Neural progenitor cell (in vitro differentiated cells): ENCODE results near the gene PARVG.

Experiments
- EZH2 ChIP-seq: fragments of 200-600 bp; sonication (generic); IDR thresholded peaks from 2 replicates; pipeline ENCODE4 v1.6.1; 2017; ENCODE audit warnings: antibody characterized with exemption, mild to moderate bottlenecking, moderate library complexity
- EZH2phosphoT487 ChIP-seq: fragments of 200-600 bp; sonication (generic); IDR thresholded peaks from 2 replicates; pipeline ENCODE4 v1.6.1; 2017; ENCODE audit warnings: antibody characterized with exemption
- TF ChIP-seq, protein P1 (sequence below): fragments of 200-600 bp; sonication (generic); IDR thresholded peaks from 2 replicates; pipeline ENCODE4 v1.5.1; 2017; ENCODE audit warnings: antibody characterized with exemption, mild to moderate bottlenecking

DNA sequence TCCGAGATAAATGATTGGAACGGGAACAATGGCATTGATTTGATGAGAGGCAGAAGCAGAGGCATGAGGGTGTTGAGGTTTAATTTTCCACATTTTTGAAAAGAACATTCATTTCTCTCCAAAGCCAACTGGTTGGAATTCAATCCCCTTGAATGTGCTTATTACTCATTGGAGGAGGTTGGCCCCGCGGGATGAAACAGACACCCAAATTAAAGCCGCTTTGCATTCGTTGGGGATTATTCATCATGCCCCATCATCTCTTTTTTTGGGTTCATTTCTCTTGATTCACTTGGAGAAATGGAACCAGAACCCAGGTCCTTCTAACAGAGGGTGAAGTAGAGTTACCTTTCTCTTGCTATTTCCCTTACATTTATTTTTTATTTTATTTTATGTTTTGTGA is 47.6 kb upstream of the PARVG start:
- TF ChIP-seq, protein P1, sequence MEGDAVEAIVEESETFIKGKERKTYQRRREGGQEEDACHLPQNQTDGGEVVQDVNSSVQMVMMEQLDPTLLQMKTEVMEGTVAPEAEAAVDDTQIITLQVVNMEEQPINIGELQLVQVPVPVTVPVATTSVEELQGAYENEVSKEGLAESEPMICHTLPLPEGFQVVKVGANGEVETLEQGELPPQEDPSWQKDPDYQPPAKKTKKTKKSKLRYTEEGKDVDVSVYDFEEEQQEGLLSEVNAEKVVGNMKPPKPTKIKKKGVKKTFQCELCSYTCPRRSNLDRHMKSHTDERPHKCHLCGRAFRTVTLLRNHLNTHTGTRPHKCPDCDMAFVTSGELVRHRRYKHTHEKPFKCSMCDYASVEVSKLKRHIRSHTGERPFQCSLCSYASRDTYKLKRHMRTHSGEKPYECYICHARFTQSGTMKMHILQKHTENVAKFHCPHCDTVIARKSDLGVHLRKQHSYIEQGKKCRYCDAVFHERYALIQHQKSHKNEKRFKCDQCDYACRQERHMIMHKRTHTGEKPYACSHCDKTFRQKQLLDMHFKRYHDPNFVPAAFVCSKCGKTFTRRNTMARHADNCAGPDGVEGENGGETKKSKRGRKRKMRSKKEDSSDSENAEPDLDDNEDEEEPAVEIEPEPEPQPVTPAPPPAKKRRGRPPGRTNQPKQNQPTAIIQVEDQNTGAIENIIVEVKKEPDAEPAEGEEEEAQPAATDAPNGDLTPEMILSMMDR = no peak
- TF ChIP-seq EZH2 = no peak
- no peak for TF ChIP-seq EZH2phosphoT487
